ENCODE data around the gene TMEM38B.

DNA sequence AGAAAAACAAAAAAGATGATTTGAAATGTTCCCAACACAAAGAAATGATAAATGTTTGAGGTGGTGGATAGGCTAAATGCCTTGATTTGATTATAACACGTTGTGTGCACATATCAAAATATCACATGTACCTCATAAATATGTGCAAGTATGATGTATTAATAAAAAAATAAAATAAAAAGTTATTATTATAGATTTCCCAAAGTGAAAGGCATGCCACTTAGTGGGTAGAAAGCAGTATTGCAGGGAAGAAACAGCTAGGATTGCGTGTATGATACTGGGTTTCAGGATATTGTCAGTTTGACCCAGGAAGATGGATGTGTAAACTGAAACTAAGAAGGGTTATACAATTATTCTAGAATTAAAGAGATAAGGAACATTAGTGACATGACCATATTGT lies 3.6 kb upstream of the TMEM38B start:
- TF ChIP-seq SUZ12 (IDR thresholded peaks at IDR 0.05; ENCODE audit: extremely low read depth, insufficient read depth, insufficient read length), result no peak
- TF ChIP-seq YY1 (IDR thresholded peaks at IDR 0.05; ENCODE audit: insufficient read depth, insufficient read length), result no peak
- no peak for TF ChIP-seq ZNF274 (IDR thresholded peaks at IDR 0.05; ENCODE audit: low read depth, low read length)

All from NT2/D1 (cell line).